ENCODE data around the gene INTS1.

INTS1 gene

GRCh38 chr7:1485156-1485555 is 19.0 kb downstream of the INTS1 start:
- no peak for DNase-seq (ENCODE audit: low spot score)

DNA sequence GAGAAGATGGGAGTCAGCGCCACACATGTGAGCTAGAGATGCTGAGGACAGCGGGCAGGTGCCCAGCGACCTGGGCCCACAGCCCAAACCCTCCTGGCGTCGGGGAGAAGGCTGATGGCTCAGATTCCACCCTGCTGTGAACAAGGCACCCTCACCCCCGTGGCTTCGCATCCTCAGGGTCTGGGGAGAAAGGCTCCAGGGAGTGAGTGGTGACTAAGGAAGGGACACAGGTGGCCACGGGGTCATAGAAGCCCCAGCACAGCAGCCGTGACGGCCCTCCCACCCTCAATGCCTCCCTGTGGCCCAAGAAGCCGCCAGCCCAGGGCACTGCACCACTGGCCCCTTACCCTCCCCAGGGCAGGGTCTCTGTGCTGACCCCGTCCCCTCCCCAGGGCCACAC is 19.6 kb downstream of the INTS1 start:
- no peak for DNase-seq (ENCODE audit: low spot score)

DNA sequence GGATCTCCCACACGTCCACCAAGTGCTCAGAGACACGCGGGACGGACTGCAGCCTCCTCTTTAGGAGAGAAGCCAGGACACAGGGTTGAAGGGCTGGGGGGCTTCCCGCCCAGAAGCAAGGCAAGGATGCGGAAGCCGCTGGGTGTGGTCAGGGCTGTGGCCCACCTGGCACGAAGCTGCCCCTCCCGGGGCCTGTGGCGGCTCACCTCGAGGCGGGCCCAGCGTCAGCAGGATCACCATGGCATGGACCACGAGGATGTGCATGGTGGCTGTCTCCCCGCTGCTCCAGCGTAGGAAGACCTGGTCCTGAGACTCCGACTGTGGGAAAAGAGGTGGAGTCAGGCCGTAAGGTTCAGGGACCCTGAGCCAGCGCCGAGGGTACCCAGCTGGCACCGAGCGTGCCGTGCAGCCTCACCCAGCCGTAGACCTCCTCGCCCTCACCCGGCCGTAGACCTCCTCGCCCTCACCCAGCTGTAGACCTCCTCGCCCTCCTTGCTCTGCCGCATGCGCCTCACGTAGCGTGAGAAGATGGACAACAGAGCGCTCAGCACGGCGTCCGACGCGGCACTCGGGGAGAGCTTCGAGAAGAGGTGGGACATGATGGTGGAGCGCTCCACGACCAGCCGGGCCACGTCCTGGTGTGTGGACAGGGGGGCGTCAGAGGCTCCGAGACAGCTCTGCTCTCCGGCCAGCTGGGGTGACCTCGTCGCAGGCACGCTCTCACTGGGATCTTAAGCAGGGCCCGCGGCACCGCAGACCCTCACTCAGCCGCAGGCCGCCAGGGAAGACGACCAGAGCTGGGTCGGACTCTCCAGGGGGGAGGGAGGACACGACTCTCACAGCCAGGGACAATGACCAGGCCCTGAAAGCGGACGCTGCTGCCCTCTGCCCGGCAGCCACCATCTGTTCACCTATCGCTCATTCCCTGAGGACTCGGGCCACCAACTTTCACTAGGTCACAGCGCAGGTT is 20.4 kb downstream of the INTS1 start:
- DNase-seq (ENCODE audit: low spot score), result no peak

DNA sequence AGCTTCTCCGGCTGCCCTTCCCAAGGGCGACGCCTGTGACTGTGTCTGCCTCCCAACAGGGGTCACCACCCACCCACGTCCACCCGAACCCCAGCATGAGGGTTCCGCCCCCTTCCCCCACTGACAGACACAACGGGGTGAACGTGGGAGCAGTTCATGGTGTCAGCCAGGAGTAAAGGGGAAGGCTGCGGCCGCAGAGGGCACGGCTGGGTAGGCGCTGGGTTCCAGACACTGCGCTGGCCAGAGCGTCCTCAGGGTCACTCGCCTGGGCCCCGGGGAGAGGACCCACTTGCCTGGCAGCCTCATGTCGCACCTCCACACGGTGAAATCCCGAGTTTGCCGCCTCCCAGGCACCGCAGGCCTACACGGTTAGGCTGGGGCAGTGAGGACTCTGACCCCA is 21.1 kb downstream of the INTS1 start:
- no peak for DNase-seq (ENCODE audit: low spot score)

- DNase-seq (ENCODE audit: low spot score), result no peak
These were observed 22.9 kb downstream of the INTS1 start for GRCh38 chr7:1481300-1481699.

DNA sequence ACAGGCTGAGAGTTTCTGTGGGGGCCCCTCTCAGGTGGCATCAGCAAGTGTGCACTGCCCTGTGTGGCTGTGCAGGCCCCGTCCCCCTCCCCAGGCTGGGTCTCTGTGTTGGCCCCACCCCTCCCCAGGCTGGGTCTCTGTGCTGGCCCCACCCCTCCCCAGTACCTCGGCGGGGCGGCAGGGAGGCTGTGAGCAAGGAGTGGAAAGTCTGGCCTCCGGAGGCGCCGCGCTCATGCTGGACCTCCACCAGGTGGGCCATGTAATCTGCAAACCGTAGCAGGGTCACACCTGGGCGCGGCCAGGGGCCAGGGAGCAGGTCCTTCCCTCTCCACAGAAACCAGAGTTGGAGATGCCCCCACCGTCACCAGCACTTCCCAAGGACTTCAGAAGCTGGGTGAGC is 23.5 kb downstream of the INTS1 start:
- no peak for DNase-seq (ENCODE audit: low spot score)

DNA sequence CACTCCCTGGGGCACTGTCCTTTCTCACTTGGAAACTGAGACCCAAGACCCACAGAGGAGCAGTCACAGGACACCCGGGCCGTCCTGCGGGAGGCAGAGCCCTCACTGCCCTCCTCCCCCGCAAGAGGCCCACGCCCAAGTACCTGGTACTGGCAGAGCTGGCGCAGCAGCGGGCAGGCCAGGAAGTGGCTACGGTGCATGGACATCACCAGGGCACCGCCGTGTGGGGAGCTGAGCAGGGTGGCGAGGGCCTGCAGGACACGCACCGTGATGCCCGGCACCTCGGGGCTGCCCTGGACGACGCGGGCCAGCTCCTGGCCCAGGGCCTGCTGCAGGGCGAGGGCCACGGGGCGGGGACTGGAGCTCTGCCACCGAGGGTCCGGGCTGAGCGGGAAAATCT is 24.9 kb downstream of the INTS1 start:
- DNase-seq (ENCODE audit: low spot score), result no peak

DNA sequence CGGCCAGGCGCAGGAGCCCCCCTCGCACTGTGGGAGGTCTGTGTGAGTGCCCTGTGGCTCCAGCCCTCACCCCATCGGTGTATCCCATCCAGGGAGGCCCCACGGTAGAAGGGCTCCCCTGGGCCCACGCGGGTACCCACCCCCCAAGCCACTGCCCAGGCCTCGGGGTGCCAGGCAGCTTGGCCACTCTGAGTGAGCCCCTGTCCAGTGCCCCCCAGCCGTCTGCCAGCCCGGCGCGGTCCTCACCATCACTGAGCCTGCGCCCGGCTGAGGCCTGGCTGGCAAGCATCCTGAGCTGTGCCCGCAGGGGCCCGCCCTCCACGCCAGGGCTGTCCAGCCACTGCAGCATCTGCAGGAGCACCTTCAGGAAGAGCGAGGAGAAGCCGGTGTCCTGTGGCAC is 25.7 kb downstream of the INTS1 start:
- DNase-seq (ENCODE audit: low spot score), result no peak

- DNase-seq (ENCODE audit: low spot score), result no peak
These were observed 27.3 kb downstream of the INTS1 start for GRCh38 chr7:1476859-1477258.

- no peak for DNase-seq (ENCODE audit: low spot score)
These were observed 28.2 kb downstream of the INTS1 start for GRCh38 chr7:1475991-1476390.

DNA sequence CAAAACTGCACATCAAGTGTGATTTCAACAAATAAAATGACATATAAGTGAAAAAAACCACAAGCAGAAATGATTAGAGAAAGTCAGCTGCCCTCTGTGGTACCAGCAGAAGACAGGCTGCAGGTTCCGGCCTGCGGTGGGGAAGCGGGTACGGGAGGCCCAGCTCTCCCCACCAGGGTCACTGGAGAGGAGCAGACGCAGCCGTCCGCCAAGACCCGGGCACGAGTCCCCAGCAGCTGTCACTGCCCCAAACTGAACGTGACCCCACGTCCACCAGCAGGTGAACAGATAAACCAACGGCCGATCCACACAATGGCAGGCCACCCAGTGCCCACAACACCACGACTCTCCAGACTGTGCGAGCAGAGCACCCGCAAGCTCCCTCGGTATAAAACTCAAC is 28.8 kb downstream of the INTS1 start:
- no peak for DNase-seq (ENCODE audit: low spot score)

DNA sequence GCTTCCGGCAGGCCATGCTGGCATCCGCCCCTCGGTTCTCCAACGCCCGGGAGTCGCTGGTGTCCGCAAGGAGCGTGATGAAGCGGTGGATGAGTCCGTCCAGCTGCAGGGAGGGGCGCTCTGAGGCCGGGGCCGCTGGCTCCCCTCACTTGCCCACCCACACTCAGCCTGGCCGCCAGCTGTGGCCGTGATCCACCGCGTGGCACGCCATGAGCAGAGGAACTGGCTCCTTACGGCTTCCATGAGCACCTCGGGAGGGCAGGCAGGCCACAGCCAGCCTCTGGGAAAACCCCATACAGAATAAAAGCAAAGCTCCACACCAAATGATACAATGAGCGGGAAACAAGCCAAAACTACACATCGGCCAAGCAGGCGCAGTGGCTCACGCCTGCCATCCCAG is 29.5 kb downstream of the INTS1 start:
- no peak for DNase-seq (ENCODE audit: low spot score)

- peak; percentile 86 for DNase-seq (ENCODE audit: low spot score)
These were observed 30.2 kb downstream of the INTS1 start for GRCh38 chr7:1473864-1474512.

DNA sequence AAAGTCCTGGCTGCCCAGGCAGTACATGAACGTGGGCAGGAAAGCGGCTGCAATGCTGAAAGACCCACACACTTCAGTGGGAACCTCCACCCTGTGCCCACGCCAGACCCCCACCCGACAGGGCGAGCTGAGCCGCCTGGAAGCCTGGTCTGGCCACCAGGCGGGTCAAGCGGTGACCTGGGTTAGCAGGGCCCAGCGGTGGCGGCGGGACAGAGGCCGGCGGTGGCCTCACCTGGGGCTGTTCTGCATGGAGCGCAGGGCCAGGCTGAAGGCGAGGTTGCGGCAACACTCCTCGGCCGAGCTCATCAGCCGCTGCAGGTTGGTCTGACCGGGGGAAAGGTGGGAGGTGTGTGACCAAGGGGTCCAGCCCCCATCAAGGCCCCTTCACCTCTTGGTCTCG is 33.3 kb downstream of the INTS1 start:
- DNase-seq (ENCODE audit: low spot score), result no peak

- DNase-seq (ENCODE audit: low spot score), result no peak
These were observed 35.4 kb downstream of the INTS1 start for GRCh38 chr7:1468643-1469298.

DNA sequence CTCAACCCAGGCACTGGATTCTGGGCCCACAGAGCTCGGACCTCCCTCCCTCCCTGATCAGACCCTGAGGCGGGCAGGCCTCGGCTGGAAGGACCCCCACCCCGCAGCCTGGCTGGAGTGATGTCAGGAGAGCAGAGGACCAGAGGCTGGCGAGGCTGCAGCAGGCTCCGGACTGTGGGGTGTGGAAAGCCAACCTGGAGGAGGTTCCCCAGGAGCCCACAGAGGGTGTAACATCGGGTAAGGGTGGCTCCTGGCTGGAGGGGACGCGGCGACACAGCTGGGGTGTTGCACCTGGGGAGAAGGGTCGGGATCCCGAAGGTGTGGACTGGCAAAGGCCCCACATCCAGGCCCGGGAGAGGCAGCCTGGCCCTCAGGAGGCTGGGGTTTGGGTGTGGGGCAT is 36.0 kb downstream of the INTS1 start:
- no peak for DNase-seq (ENCODE audit: low spot score)

DNA sequence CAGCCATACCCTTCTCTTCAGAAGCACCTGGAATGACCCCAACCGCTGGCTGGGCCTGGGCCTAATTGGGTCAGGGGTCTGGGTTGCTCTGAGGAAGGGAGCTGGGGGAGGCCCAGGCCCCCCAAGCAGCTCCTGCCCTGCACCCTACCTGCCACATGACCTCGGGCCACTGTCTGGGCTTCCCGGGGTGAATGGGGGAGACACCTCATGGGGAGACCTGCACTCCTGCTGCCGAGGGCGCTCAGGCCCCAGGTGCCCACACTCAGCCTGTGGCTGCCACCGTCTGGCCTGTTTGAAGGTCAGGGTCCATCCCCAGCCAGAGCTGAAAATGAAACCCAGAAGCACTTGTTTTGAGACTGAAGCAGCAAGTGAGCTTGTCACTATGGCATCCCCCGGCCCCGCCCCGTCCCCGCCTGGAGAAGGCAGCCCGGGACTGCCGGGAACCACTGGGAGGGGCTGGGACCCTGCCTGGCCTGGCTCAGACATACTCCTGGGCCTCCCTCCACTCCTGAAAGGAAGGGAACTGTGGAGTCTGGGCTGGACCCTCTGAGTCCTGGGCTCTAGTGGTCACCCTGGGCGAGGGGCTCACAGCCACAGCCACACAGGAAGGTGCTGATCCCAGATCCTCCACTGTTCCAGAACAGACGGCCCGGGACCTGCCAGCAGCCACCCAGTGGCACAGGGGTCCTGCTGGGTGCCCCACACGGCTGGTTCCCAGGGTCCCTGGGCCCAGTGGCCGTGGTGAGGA is 37.5 kb downstream of the INTS1 start:
- peak; percentile 83 for DNase-seq (ENCODE audit: low spot score)

DNA sequence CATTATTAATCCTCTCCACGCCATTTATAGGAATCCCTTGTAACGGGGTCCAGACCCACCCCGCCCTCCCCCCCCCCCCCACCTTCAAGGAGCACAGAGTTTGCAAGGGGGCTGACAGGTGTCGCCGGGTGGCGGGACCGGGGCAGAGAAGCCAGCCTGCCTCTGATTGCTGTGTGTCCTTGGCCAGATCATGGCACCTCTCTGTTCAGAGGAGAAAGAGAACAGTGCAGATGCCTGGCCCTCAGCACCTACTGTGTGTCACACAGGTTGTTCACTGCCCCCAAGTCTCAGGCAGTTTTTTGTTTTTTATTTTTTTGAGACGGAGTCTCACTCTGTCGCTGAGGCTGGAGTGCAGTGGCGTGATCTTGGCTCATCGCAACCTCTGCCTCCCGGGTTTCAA is 39.5 kb downstream of the INTS1 start:
- DNase-seq (ENCODE audit: low spot score), result no peak

DNA sequence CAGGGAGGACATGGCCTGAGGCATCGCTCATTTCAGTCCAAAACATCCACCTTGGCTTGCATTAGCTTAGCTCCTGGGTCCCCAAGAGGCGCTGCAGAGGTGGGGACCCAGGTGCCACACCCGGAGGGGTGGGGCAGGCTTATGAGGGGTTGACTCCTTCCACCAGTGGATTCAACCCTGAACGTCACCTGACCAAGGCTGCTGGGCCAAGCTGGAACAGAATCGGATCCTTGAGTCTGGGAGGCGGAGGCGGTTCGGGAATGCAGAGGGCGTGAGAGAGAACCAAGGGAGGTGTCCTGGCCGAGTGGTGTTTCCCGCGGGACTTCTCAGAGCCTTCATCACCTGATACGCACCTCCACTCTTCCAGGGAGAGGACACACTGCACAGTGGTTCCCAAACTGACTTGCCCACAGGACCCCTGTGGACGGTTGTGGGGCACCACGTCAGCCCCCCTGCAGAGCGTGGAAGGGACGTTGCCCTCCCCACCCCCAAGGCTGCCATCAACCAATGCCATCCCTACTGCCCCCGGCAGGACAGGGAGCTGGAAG is 40.4 kb downstream of the INTS1 start:
- no peak for DNase-seq (ENCODE audit: low spot score)

GRCh38 chr7:1461646-1462375 is 42.4 kb downstream of the INTS1 start:
- no peak for DNase-seq (ENCODE audit: low spot score)
